DND-41 (cell line): ENCODE results near the gene EEF2.

Experiments used
- CTCF ChIP-seq: IDR thresholded peaks from 2 replicates; pipeline ENCODE4 v1.5.1; 2012; ENCODE audit warnings: borderline replicate concordance, low read length, moderate library complexity, mild to moderate bottlenecking; ENCODE audit not compliant: poor library complexity, severe bottlenecking; ENCODE audit errors: extremely low read depth
- EZH2 ChIP-seq: IDR thresholded peaks from 3 replicates; pipeline ENCODE4 v1.6.1; 2012; ENCODE audit warnings: borderline replicate concordance, low read depth, mild to moderate bottlenecking, moderate library complexity, low read length, inconsistent platforms; ENCODE audit not compliant: severe bottlenecking

- TF ChIP-seq CTCF (no peak), EZH2 (no peak)
Measured at GRCh38 chr19:3980353-3981251, 4.7 kb downstream of the EEF2 start.
